CD4-positive, alpha-beta T cell treated with Interleukin-10 for 1 hour (primary cell): ENCODE measurements around the gene RWDD4.
A peak's percentile ranks its signal among the peaks of the same experiment; 100 is the strongest.

ENCODE experiments used
- DNase-seq: peaks from one replicate; pipeline ENCODE4 v3.0.0-alpha.2; 2020

RWDD4 gene

GRCh38 chr4:183659029-183659871, at the start of gene RWDD4, which contains the start of gene TRAPPC11:
Gene RWDD4, minus strand, starts transcription at chr4:183659185. Its CDS starts 233 bp downstream, at chr4:183658952.
Gene TRAPPC11, plus strand, starts transcription at chr4:183659293. Its CDS starts 4,575 bp downstream, at chr4:183663868.
- peak; percentile 97 for DNase-seq

- no peak for DNase-seq
Measured at GRCh38 chr4:183702492-183702891, 43.5 kb upstream of the RWDD4 start.

DNA sequence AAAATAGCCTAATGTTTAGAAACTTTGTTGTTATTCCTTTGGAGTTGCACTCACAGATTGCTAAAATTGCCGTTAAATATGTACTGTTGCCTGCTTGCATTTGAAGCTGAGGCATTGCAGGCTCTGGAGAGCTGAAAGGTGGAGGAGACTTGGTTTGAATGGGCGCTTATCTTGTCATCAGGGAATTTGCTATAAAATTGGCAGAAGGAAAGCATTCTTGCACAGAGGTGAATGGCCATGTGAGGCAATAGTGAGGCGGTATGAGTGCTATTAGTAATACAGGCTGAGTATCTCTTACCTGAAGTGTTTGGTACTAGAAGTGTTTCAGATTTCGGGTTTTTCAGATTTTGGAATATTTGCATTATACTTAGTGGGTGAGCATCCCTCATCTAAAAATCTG, 41.4 kb upstream of the RWDD4 start:
- no peak for DNase-seq

- DNase-seq, result no peak
Measured at GRCh38 chr4:183698909-183699308, 39.9 kb upstream of the RWDD4 start.

DNA sequence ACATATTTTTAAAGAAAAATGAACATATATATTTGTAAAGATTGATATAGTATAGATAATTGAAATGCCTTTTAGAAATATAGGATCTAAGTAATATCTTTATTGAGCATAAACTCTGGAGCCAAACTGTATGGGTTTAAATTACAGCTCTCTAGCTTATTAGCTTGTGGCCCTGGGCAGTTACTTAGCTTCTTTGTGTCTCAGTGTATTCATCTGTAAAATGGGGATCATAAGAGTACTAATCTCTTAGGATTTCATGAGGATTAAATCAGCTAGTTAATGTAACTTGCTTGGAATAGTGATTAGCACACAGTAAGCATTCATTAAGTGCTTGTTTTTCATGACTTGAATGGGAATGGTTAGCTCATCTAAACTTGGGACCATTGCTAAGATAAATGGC, 32.9 kb upstream of the RWDD4 start:
- DNase-seq, result no peak

DNA sequence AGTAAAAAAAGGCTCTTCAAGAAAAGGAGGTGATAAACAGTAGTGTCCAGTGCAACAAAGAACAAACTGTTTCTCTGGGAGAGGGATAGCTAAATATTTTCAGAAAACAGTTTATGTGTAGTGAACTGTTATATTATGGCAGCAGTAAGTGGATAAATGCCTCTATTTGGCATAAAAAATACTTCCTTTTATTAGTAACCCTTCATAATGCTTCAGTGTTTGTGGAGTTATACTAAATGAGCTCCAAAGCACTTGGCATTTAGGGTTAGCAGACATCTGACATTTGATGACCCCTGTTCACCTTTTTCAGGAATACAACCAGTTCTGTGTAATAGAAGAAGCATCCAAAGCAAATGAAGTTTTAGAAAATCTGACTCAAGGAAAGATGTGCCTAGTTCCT, 32.0 kb upstream of the RWDD4 start:
- DNase-seq, result no peak

DNA sequence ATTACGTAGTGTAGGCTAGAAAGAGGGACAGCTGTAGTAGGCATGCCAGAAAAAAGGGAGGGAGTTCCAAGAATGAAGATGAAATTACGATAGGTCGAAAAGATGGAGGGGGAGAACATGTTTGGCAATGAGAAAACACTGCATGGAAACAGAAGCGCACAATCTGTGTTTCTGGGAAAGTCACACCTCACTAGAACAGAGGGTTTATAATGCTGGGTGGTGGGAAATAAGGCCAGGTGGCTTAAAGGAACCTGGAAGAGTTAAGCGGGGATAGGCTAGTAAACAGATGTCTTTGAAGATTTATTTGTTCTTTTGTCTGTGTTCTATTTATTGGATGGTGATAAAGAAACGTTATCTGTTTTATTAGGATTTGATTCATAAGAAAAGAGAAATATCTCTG, 29.2 kb upstream of the RWDD4 start:
- DNase-seq, result no peak

- no peak for DNase-seq
Measured at GRCh38 chr4:183686461-183686860, 27.5 kb upstream of the RWDD4 start.

GRCh38 chr4:183681119-183681518, 22.1 kb upstream of the RWDD4 start:
- DNase-seq, result no peak

DNA sequence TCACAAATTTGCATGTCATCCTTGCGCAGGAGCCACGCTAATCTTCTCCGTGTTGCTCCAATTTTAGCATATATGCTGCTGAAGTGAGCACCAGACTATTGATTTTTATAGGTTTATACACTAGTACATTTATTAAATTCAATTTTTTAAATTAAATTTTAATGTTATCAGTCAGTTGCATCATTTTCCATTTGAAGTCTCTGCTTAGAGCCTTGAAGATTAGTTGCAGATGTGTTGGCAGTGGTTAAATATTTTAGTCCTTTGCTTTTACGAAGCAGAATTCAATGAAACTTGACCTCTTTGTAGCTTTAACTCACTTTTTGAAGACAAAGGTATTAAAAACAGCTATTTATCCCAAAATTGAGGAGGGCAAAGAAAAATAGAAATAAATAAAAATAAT, 16.6 kb upstream of the RWDD4 start:
- DNase-seq, result no peak

DNA sequence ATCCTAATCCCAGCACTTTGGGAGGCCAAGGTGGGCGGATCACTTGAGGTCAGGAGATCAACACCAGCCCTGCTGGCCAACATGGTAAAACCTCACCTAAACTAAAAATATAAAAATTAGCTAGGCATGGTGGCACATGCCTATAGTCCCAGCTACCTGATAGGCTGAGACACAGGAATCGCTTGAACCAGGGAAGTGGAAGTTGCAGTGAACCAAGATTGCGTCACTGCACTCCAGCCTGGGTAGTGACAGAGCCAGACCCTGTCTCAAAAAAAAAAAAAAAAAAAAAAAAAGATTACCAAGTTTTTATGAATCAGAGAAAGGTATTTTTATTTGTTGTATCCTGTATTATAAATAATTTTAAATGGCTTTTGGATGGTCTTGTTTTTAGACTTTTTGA, 15.2 kb upstream of the RWDD4 start:
- no peak for DNase-seq

- DNase-seq, result no peak
Measured at GRCh38 chr4:183670960-183671555, 12.1 kb upstream of the RWDD4 start.

DNA sequence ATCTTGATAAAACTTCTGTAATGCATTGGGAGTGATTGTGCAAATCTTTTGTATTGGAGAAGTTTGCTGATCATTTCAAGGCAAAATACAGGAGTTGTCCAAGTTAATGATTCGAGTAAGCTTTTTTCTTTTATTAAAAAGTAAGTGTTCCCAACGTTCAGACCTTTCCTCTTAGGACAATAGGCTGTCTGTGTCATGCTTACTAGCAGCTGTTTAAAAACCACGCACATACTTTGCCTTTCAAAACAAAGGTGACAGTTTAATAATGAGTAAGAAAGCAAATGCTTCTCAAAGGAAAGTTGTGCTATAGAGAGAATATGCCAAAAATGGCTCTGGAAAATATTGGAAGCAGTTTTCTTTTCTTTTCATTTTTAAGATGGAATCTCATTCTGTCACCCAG, 11.3 kb upstream of the RWDD4 start:
- no peak for DNase-seq

DNA sequence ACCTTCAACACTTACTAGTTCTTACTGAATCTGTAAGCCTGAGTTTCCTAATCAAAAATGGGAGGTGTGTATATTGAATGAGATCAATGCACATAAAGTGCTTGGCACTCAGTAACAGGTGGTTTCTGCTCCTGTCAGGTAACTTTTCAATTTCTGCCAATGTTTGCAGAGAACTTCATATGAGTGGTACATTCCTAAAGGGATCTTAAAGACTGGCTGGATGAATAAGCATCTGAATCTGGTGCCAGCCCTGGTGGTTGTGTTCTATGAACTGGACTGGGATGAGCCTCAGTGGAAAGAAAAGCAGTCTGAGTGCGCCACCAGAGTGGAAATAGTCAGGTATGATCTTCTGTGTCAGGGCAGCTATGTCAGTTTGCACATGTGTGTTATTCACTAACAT, 7.1 kb upstream of the RWDD4 start:
- DNase-seq, result no peak

DNA sequence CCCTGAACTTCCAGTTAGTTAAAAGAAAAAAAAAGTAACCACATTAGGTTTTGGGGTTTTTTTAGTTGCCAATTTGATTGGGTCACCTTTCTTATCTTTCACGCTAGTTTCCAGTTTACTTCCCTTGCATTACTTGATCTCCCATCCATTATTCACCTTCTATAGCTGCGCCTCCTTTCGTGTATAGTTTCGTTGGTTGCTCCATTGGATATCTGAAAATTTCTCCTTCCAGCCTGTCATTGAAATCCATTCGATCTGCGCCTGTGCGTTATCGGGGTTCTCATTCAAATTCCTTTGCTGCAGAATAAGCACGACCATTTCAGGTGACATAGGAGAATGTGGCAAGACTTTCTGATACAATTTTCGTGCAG, 872 bp upstream of the RWDD4 start:
- DNase-seq, result no peak

DNA sequence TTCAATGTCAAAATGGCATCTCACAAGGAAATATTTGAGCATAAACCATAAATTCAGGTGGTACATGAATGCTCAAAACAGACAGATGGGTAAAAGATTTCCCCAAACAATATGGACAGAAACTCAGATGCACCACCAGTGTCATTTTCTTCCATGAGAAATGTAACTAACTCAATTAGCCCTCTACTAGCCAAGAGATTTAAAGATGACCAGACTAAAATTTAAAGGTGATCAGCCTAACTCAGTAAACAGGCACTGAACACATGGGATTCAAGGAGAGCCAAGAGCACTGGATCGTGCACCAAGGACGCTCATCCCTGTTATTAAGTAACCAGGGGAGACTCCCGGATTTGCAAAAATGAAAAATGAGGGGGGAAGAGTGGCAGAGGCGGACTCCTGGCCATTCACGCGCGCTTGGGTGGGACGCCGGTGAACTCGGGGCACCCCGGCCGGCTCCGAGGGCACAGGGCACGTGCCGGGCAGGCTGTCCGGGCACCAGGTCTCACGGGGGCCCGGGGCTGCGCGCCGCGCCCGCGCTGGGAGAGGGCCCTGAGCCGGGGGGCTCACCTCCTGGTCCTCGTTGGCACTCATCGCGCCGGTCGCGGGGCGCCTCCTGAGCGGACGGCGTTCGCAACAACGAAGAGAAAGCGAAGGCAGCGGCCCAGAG, 490 bp downstream of the RWDD4 start:
- no peak for DNase-seq

DNA sequence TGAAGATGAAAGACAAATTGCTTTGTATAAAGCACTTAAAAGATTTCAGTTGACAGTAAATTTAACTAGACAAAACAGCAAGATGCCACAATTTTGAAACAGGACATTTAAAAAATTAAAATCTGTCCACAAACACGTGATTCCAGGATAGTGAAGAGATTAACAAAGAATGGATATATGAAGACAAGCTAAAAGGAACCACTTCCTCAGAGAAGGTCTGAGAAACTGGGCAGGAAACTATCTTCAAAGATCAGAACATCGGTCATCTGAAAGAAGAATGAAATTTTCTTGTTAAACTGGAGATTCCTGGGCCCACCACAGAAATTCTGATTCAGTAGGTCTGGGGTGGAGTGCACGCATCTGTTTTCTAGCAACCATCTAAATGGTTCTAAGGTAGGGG, 1.4 kb downstream of the RWDD4 start:
- no peak for DNase-seq

GRCh38 chr4:183645326-183645725, 13.7 kb downstream of the RWDD4 start:
- DNase-seq, result no peak

- no peak for DNase-seq
Measured at GRCh38 chr4:183639291-183639690, 19.7 kb downstream of the RWDD4 start.

GRCh38 chr4:183638436-183638835, 20.5 kb downstream of the RWDD4 start:
- DNase-seq, result no peak

DNA sequence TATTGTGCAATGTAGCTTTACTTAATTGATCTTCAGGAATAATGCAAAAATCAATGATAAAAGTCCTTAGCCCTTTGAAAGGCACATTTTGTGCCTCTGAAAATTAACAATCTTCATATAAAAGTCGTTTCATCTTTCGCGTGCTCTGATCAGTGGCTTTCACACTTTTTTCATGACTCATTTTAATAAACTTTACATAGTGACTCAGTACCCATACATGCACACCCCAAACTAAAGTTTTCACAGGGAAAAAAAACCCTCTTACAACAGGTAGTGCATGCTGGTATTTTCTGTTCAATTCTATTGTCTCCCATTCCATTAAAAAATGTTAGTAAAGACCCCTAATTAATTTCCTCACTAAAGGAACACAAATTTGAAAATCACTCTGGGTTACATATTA, 21.5 kb downstream of the RWDD4 start:
- DNase-seq, result no peak

- DNase-seq, result no peak
Measured at GRCh38 chr4:183636923-183637322, 22.1 kb downstream of the RWDD4 start.

DNA sequence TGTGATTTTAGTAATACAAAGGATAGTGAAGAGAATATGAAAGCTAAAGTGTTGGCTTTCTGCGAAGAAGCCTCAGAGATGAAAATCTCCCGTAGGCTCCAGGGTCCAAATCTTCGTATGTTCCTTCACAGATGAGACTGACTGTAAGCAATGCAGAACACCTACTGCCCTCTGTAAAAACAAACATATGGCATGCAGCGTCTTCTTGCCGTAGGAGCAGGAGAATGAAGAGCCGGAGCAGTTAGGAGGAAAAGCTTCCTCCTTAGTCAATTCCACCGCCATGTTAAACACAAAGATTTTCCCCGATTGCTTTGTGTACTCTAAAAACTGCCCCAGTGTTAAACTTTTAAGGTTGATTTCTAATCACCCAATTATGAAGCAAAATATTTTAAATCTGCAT, 22.5 kb downstream of the RWDD4 start:
- DNase-seq, result no peak

- no peak for DNase-seq
Measured at GRCh38 chr4:183635741-183636140, 23.2 kb downstream of the RWDD4 start.
